HepG2 (cell line): ENCODE data around the gene ORC3. TPM values are rescaled to one million over a fixed set of nuclear protein-coding genes. Genes with fewer than 3 reads are reported as not detected.
A peak's percentile ranks its signal among the peaks of the same experiment; 100 is the strongest.

ENCODE experiments used
- ARHGAP35 ChIP-seq: sonication (generic); formaldehyde crosslinking; IDR thresholded peaks from 2 replicates; pipeline ENCODE4 v1.9.0; 2022; ENCODE audit warnings: mild to moderate bottlenecking, inconsistent platforms, moderate library complexity, missing genetic modification reagents, borderline replicate concordance
- CHD4 ChIP-seq: fragments of 200-600 bp; sonication (generic); IDR thresholded peaks from 2 replicates; pipeline ENCODE4 v1.7.0; 2017; ENCODE audit warnings: mild to moderate bottlenecking, low read length, borderline replicate concordance
- GABPA ChIP-seq, 2 experiments: IDR thresholded peaks; 2 replicates each; pipeline ENCODE4 v1.6.1; 2011 to 2016; ENCODE audit warnings: low read depth in 2 of 2, low read length in 1 of 2, missing biosample characterization in 1 of 2, missing genetic modification characterization in 1 of 2
- GRHL1 ChIP-seq: sonication (generic); formaldehyde crosslinking; conservative IDR thresholded peaks from 2 replicates; pipeline ENCODE4 v1.8.0; 2022; ENCODE audit warnings: missing genetic modification reagents
- IRF9 ChIP-seq: sonication (generic); formaldehyde crosslinking; IDR thresholded peaks from 2 replicates; pipeline ENCODE4 v1.8.0; 2022; ENCODE audit warnings: missing genetic modification reagents, mild to moderate bottlenecking, borderline replicate concordance
- IRX3 ChIP-seq: sonication (generic); formaldehyde crosslinking; IDR thresholded peaks from 2 replicates; pipeline ENCODE4 v1.8.1; 2023; ENCODE audit warnings: mild to moderate bottlenecking, low read depth, missing genetic modification reagents, borderline replicate concordance
- KAT8 ChIP-seq: IDR thresholded peaks from 2 replicates; pipeline ENCODE4 v1.6.1; 2016; ENCODE audit warnings: missing genetic modification reagents, missing compliant biosample characterization
- MZF1 ChIP-seq: sonication (generic); formaldehyde crosslinking; IDR thresholded peaks from 2 replicates; pipeline ENCODE4 v1.8.1; 2023; ENCODE audit warnings: mild to moderate bottlenecking, missing genetic modification reagents, borderline replicate concordance
- NFKBIZ ChIP-seq: IDR thresholded peaks from 2 replicates; pipeline ENCODE4 v1.6.1; 2018; ENCODE audit warnings: missing genetic modification reagents, missing compliant biosample characterization
- PTBP1 ChIP-seq: fragments of 200-400 bp; formaldehyde crosslinking; IDR thresholded peaks from 2 replicates; pipeline ENCODE4 v1.6.1; 2018; ENCODE audit warnings: low read length, low read depth; ENCODE audit not compliant: poor library complexity, severe bottlenecking
- SETDB1 ChIP-seq: sonication (generic); formaldehyde crosslinking; IDR thresholded peaks from 2 replicates; pipeline ENCODE4 v1.5.1; 2020; ENCODE audit warnings: missing genetic modification reagents, mild to moderate bottlenecking, borderline replicate concordance
- SIX4 ChIP-seq: sonication (generic); formaldehyde crosslinking; IDR thresholded peaks from 2 replicates; pipeline ENCODE4 v1.4.0; 2020; ENCODE audit warnings: missing genetic modification reagents
- TEAD3 ChIP-seq: optimal IDR thresholded peaks from 2 replicates; pipeline ENCODE3; 2016; ENCODE audit warnings: borderline replicate concordance
- ZBTB8A ChIP-seq: sonication (generic); formaldehyde crosslinking; IDR thresholded peaks from 2 replicates; pipeline ENCODE4 v1.4.0; 2020; ENCODE audit warnings: mild to moderate bottlenecking, low read depth, missing genetic modification reagents, borderline replicate concordance
- ZFP36L2 ChIP-seq: sonication (generic); formaldehyde crosslinking; IDR thresholded peaks from 2 replicates; pipeline ENCODE4 v1.4.0; 2020; ENCODE audit warnings: missing genetic modification reagents
- ZKSCAN5 ChIP-seq: sonication (generic); formaldehyde crosslinking; IDR thresholded peaks from 2 replicates; pipeline ENCODE4 v1.5.1; 2020; ENCODE audit warnings: mild to moderate bottlenecking, missing genetic modification reagents
- ZMAT5 ChIP-seq: sonication (generic); formaldehyde crosslinking; IDR thresholded peaks from 2 replicates; pipeline ENCODE4 v1.5.0; 2020; ENCODE audit warnings: mild to moderate bottlenecking, low read depth, missing genetic modification reagents, borderline replicate concordance
- ZNF3 ChIP-seq: IDR thresholded peaks from 2 replicates; pipeline ENCODE4 v1.7.0; 2017; ENCODE audit warnings: inconsistent platforms
- ZNF382 ChIP-seq: sonication (generic); formaldehyde crosslinking; IDR thresholded peaks from 2 replicates; pipeline ENCODE4 v1.5.0; 2020; ENCODE audit warnings: missing genetic modification reagents, mild to moderate bottlenecking, borderline replicate concordance
- ZNF616 ChIP-seq: sonication (generic); formaldehyde crosslinking; IDR thresholded peaks from 2 replicates; pipeline ENCODE4 v1.5.0; 2020; ENCODE audit warnings: low read depth, mild to moderate bottlenecking, missing genetic modification reagents
- ZNF644 ChIP-seq: IDR thresholded peaks from 2 replicates; pipeline ENCODE4 v1.6.1; 2016; ENCODE audit warnings: low read depth
- ZNF790 ChIP-seq: sonication (generic); formaldehyde crosslinking; IDR thresholded peaks from 2 replicates; pipeline ENCODE4 v1.8.0; 2022; ENCODE audit warnings: missing genetic modification reagents, mild to moderate bottlenecking, borderline replicate concordance
- ZNF839 ChIP-seq: sonication (generic); formaldehyde crosslinking; IDR thresholded peaks from 2 replicates; pipeline ENCODE4 v1.4.0; 2020; ENCODE audit warnings: missing genetic modification reagents, mild to moderate bottlenecking, borderline replicate concordance
- polyA plus RNA-seq, 8 experiments: library from polyadenylated mRNA; depleted of rRNA in 3 of 8; stranded (reverse) in 7 of 8; unstranded in 1 of 8; fragments of >200 nt; fragmentation: Illumina TruSeq in 4 of 8; extraction: Trizol in 4 of 8; gene quantifications; 2 replicates each; pipeline versions ENCODE4 v1.2.1 to v1.2.3, GENCODE V29; 2011 to 2016; ENCODE audit warnings: low read depth in 4 of 8, missing spikeins in 1 of 8, mixed read lengths in 1 of 8; ENCODE audit not compliant: insufficient read depth in 1 of 8
- total RNA-seq, 5 experiments: library from RNA; depleted of rRNA; stranded (reverse); fragments of >200 nt; fragmentation: Illumina TruSeq; extraction: Trizol; gene quantifications; 2 replicates each; pipeline ENCODE4 v1.2.3, GENCODE V29; 2016; ENCODE audit warnings: low read depth in 1 of 5
- TF ChIP-seq, protein P1 (sequence below): sonication (generic); formaldehyde crosslinking; IDR thresholded peaks from 2 replicates; pipeline ENCODE4 v1.4.0; 2020; ENCODE audit warnings: missing genetic modification reagents

ORC3 gene
- total and polyA plus RNA-seq, 2 of the 13 experiments (the other 11 are each of a cell fraction or from before 2014, with no cell fraction given) = 21.8 to 43.5 TPM

DNA sequence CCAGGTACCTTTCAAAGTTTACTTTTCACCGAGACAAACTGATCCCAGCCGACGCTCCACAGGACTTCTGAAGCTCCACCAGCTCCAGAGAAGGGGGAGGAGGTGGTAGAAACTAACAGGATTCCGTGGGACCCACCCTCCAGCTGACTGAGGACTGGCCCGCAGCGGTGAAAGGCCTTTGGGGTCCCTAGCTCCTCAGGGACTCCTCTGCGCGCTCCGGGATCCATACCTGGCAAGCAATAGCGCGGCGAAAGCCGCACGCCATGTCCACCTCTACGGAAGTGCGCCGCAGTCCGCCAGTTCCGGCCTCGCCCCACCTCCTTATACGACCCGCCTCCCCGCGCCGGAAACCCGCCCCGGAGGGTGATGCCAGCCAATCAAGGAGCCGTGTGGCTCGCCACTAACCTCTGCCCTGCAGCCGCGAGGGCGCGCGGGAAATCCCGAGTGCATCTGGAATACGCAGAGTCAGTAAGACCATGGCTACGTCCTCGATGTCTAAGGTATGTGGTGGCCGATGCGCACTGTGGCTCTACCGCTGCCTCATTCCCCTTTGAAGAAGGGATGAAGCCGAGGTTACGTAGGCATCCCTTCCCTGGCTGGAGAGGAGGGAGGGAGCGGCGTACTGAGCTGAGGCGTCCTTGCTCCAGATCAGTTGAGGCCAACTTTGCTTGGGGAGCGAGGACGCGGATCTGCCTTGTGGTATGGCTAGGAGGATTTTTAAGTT, at the start of gene ORC3, which contains the start of gene RARS2 (continued):
- TF ChIP-seq GABPA (IDR thresholded peaks at IDR 0.05; ENCODE audit: low read depth, low read length) (peak; percentile 95), GABPA (CRISPR knock-in tag; IDR thresholded peaks at IDR 0.05; ENCODE audit: low read depth) (peak; percentile 99), ZKSCAN5 (no peak), ZFP36L2 (0 out of 2 replicates have a peak, but pooled peaks have one; percentile 41), IRX3 (CRISPR knock-in tag) (no peak; the same call in 1 of the 2 replicates), SETDB1 (no peak), ZNF3 (CRISPR knock-in tag) (no peak), CHD4 (no peak), SIX4 (CRISPR knock-in tag) (0 out of 2 replicates have a peak, but pooled peaks have one; percentile 26), NFKBIZ (peak; percentile 61; the same call in 1 of the 2 replicates), ZNF644 (CRISPR knock-in tag) (no peak), ARHGAP35 (CRISPR knock-in tag) (peak; percentile 43; the same call in 1 of the 2 replicates), ZNF616 (no peak), ZNF839 (CRISPR knock-in tag) (no peak), PTBP1 (no peak), MZF1 (CRISPR knock-in tag) (no peak), GRHL1 (no peak), ZNF790 (CRISPR knock-in tag) (no peak), TEAD3 (CRISPR knock-in tag) (peak; percentile 78), ZMAT5 (no peak), KAT8 (peak; percentile 95), ZNF382 (CRISPR knock-in tag) (no peak), IRF9 (CRISPR knock-in tag) (peak; percentile 91), ZBTB8A (no peak)
- TF ChIP-seq, protein P1, sequence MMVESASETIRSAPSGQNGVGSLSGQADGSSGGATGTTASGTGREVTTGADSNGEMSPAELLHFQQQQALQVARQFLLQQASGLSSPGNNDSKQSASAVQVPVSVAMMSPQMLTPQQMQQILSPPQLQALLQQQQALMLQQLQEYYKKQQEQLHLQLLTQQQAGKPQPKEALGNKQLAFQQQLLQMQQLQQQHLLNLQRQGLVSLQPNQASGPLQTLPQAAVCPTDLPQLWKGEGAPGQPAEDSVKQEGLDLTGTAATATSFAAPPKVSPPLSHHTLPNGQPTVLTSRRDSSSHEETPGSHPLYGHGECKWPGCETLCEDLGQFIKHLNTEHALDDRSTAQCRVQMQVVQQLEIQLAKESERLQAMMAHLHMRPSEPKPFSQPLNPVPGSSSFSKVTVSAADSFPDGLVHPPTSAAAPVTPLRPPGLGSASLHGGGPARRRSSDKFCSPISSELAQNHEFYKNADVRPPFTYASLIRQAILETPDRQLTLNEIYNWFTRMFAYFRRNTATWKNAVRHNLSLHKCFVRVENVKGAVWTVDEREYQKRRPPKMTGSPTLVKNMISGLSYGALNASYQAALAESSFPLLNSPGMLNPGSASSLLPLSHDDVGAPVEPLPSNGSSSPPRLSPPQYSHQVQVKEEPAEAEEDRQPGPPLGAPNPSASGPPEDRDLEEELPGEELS (CRISPR knock-in tag) = peak; percentile 52
